Amygdala (tissue), 56 donors: ENCODE results near the gene AMFR.

Experiments
- DNase-seq, 56 donors: peaks; one replicate each; lab custom pipeline; 2025; lab: John Stamatoyannopoulos, UW

AMFR gene

GRCh38 chr16:56424791-56425438 is 430 bp downstream of the AMFR start:
- peak in 26 of 56 donors; percentile 13 to 63 (median 40) for DNase-seq

DNA sequence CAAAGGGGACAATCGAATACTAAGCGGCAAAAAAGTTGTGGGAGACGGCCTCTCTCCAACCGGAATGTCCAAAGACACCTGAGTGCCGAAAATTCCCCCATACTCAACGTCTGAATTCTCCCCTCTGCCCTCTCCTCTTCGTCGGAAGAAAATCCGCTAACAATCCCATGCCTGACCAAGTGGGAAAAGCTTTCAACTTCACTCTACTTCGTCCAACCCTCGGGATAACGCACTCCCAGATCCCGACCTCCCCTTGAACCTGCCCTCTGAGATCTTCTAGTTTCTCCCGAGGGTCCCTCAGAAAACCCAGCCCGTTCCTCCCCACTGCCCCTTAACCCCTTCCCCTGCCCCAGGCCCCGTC is 961 bp downstream of the AMFR start:
- peak in 4 of 56 donors; percentile 8 to 40 (median 36) for DNase-seq

- DNase-seq: no peak
Observed at GRCh38 chr16:56423584-56424403, 1.6 kb downstream of the AMFR start.

DNA sequence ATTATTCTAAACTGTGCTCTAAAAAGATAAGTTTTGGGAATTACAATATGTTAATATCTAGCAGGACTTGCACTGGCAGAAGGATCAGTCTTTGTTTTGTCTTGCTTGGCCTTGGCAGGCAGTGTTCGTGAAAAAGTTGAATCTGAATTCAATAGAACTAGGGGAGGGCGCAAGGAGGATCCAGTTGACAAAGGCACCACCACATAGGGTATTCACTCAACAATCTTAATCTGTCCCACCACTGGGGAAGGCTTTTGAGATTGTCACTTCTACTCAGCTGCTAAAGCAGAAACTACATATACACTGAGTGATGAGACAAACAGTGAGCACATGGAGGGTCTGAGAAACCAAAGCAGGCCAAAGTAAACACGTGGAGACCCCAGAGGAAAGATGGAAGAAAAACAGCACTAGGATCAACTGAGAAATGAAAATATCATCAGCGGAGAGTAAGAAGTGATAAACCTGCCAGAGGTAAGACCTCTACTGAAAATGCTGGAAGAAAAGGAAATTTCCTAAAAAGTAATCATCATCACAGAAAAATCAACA is 2.4 kb downstream of the AMFR start:
- DNase-seq: no peak

GRCh38 chr16:56421976-56422669 is 3.2 kb downstream of the AMFR start:
- DNase-seq: no peak

- no peak for DNase-seq
Observed at GRCh38 chr16:56421313-56421712, 4.0 kb downstream of the AMFR start.

- DNase-seq: no peak
Observed at GRCh38 chr16:56420613-56421012, 4.7 kb downstream of the AMFR start.

GRCh38 chr16:56419740-56420548 is 5.4 kb downstream of the AMFR start:
- DNase-seq: no peak

GRCh38 chr16:56417138-56417537 is 8.2 kb downstream of the AMFR start:
- DNase-seq: no peak

- no peak for DNase-seq
Observed at GRCh38 chr16:56415875-56416274, 9.5 kb downstream of the AMFR start.

GRCh38 chr16:56414366-56414765 is 11.0 kb downstream of the AMFR start:
- no peak for DNase-seq

- no peak for DNase-seq
Observed at GRCh38 chr16:56413381-56413780, 12.0 kb downstream of the AMFR start.

DNA sequence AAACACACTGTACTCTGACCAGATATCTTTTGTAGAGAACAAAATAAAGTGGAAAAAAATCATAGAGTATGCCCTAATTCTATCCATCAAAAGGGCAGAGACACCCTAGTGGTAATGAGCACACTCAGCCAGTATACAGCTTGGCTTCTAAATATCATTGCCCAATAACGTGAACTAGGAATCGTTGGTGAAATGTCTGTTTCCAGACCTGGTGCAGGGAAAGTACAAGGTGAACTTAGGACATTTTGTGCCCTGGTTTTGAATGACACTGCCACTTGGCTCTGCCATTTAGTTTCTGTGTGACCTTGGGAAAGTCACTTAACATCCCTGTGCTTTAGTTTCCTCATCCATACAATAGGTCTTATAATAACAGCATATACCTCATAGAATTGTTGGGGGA is 13.7 kb downstream of the AMFR start:
- DNase-seq: no peak

GRCh38 chr16:56411123-56411522 is 14.2 kb downstream of the AMFR start:
- no peak for DNase-seq

DNA sequence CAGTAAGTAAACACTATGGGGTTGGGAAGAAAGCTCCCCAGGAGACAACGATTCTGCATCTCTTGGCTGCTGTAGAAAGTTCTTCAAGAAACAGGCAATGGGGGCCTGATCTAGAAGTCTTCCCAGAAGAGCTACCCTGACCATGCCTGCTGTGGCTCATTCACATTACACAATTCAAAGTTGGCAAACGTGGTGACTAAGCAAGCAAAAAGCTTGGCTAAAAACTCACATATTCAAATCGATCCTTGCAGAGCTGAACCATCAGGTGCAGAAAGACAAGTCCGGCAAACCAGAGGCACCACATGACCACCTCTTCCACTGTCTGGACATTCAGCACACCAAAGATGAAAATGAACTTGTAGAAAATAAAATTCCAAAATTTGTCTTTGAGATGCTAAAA is 16.1 kb downstream of the AMFR start:
- DNase-seq: no peak

- no peak for DNase-seq
Observed at GRCh38 chr16:56408379-56409098, 16.8 kb downstream of the AMFR start.

DNA sequence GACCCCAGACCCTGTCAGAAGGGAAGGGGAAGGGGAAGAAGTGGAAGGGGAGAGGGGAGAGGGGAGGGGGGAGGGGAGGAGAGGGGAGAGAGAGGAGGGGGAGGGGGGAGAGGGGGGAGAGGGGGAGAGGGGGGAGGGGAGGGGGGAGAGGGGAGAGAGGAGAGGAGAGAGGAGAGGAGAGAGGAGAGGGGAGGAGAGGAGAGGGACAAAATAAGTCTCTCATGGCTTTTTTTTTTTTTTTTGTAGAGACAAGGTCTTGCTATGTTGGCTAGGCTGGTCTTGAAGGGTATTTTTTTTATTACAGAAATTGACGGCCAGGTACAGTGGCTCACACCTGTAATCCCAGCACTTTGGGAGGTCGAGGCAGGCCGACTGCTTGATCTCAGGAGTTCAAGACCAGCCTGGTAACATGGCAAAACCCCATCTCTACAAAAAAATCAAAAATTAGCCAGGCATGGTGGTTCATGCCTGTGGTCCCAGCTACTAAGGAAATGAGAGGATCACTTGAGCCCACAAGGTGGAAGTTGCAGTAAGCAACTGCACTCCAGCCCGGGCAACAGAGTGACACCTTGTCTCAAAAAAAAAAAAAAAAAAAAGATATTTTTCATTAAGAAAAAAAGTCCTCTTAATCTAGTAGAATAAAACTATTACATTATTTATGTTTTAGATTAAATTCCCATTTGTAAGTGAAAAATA is 19.2 kb downstream of the AMFR start:
- DNase-seq: no peak

GRCh38 chr16:56401482-56401881 is 23.9 kb downstream of the AMFR start:
- DNase-seq: no peak

DNA sequence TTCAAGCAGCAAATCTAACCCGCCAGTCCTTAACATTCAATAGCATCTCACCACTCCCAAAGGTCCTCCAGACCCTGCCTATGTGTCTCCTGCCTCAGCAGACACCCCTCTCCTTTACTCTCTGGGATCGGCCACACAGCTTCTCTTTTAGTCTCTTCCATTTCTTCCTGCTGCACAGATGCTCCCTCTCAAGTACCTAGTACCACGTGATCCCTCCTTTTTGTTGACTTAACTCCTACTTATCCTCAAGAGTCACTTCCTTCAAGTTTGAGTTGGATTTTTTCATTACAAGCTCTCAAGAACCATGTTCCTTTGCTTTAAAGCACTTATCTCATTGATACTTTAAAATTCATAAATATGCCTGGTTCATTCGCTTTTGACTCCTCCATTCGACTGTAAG is 24.9 kb downstream of the AMFR start:
- no peak for DNase-seq
